Measurements from ENCODE around the gene PIK3C2B. TPM values are rescaled to one million over a fixed set of nuclear protein-coding genes. Genes with fewer than 3 reads are reported as not detected.

Gene PIK3C2B
- total RNA-seq, 2 donors from 2014 or later: 20.9 to 24.1 TPM

- Histone ChIP-seq H3K9me3 (no peaks in the 10 kb centered on the region), H3K4me3 (no peak overlapping the region), H3K27me3 (replicated peaks; ENCODE audit: insufficient read depth) (no peaks in the 10 kb centered on the region), H3K4me1 (replicated peaks) (peaks cover under 1% of the 10 kb centered on the region), H3K36me3 (no peaks in the 10 kb centered on the region), H3K27ac (no peak overlapping the region)
- intact Hi-C loops (cut with DNase I): no loop called here
- DNase-seq (ENCODE audit: low spot score): no peak
- TF ChIP-seq POLR2AphosphoS5 (IDR thresholded peaks at IDR 0.05) (no peak), CTCF (IDR thresholded peaks at IDR 0.05) (no peak), POLR2A (IDR thresholded peaks at IDR 0.05) (no peak)
- WGBS: 88% methylated on average over 6 of the region's 6 CpGs
Measured at GRCh38 chr1:204448991-204449677, 45.5 kb downstream of the PIK3C2B start.

- Histone ChIP-seq H3K27me3 (replicated peaks; ENCODE audit: insufficient read depth) (no peaks in the 10 kb centered on the region), H3K4me1 (replicated peaks) (peaks cover 7% of the 10 kb centered on the region), H3K36me3 (no peaks in the 10 kb centered on the region), H3K9me3 (no peaks in the 10 kb centered on the region), H3K4me3 (no peak overlapping the region), H3K27ac (no peak overlapping the region)
- TF ChIP-seq POLR2AphosphoS5 (IDR thresholded peaks at IDR 0.05): no peak
- no peak for TF ChIP-seq CTCF (IDR thresholded peaks at IDR 0.05)
- no peak for TF ChIP-seq POLR2A (IDR thresholded peaks at IDR 0.05)
- intact Hi-C loops (cut with DNase I): no loop called here
- WGBS: 88% methylated on average over 7 of the region's 7 CpGs
- no peak for DNase-seq (ENCODE audit: low spot score)
Measured at GRCh38 chr1:204448344-204448964, 46.2 kb downstream of the PIK3C2B start.

GRCh38 chr1:204447736-204448135 lies 46.9 kb downstream of the PIK3C2B start:
- TF ChIP-seq CTCF (IDR thresholded peaks at IDR 0.05) (no peak), POLR2A (IDR thresholded peaks at IDR 0.05) (no peak), POLR2AphosphoS5 (IDR thresholded peaks at IDR 0.05) (no peak)
- no peak for DNase-seq (ENCODE audit: low spot score)
- H3K4me3 ChIP-seq: no peak overlapping the region
- no peaks in the 10 kb centered on the region for H3K36me3 ChIP-seq
- WGBS: 58% methylated on average over 4 of the region's 4 CpGs
- peaks cover 11% of the 10 kb centered on the region for H3K4me1 ChIP-seq (replicated peaks)
- no peak overlapping the region for H3K27ac ChIP-seq
- H3K9me3 ChIP-seq: no peaks in the 10 kb centered on the region
- H3K27me3 ChIP-seq (replicated peaks; ENCODE audit: insufficient read depth): no peaks in the 10 kb centered on the region
- intact Hi-C loops (cut with DNase I): loop anchor here (2.0 kb wide), 1 partner anchor 55 kb away; no protein-coding TSS in a partner anchor

- TF ChIP-seq POLR2A (IDR thresholded peaks at IDR 0.05) (no peak), POLR2AphosphoS5 (IDR thresholded peaks at IDR 0.05) (no peak), CTCF (IDR thresholded peaks at IDR 0.05) (no peak)
- no peaks in the 10 kb centered on the region for H3K27me3 ChIP-seq (replicated peaks; ENCODE audit: insufficient read depth)
- intact Hi-C loops (cut with DNase I): loop anchor here (2.0 kb wide), 1 partner anchor 56 kb away; no protein-coding TSS in a partner anchor
- H3K36me3 ChIP-seq: no peaks in the 10 kb centered on the region
- 82% methylated on average over 6 of the region's 6 CpGs for WGBS
- H3K27ac ChIP-seq: no peak overlapping the region
- DNase-seq (ENCODE audit: low spot score): no peak
- H3K9me3 ChIP-seq: no peaks in the 10 kb centered on the region
- H3K4me1 ChIP-seq (replicated peaks): peaks cover 13% of the 10 kb centered on the region
- no peak overlapping the region for H3K4me3 ChIP-seq
Measured at GRCh38 chr1:204447190-204447589, 47.4 kb downstream of the PIK3C2B start.

Data from prostate gland (tissue), 2 donors.